ENCODE measurements around the gene PDCD6IP.

DNA sequence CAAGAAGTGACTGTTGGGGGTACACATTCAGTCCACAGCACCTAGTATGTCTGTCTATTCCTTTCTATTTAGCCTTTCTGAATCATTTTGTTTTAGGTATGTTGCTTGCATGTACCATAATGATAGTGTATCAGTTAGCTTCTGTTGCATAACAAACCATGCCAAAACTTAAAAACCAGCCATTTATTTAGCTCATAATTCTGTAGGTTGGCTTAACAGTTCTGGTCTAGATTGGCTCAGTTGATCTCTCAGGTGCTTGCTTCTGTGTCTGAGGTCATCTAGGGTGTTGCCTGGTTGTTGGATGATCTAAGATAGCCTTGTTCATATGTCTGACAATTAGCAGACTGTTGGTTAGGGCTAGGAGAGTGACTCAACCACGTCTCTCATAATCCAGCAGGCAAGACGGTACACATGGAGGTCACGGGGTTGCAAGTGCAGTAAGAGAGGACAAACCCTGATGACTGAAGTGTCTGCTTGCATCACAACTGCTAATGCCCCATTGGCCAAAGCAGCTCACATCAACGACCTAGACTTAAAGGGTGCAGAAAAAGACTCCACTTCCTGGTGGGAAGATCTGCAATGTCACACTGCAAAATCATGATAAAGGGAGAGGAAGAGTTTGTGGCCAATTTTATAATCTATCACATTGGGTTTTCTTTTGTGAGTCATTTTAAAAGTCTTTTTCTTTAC is 6.8 kb upstream of the PDCD6IP start:
- TF ChIP-seq EZH2 (IDR thresholded peaks at IDR 0.05), result no peak
- no peak for TF ChIP-seq POLR2AphosphoS5 (IDR thresholded peaks at IDR 0.05; ENCODE audit: borderline replicate concordance, low read depth, low read length)
